Skin of body (tissue), 2 donors: ENCODE data around the gene BMAL1. TPM values are rescaled to one million over a fixed set of nuclear protein-coding genes. Genes with fewer than 3 reads are reported as not detected.

ENCODE experiments used
- DNase-seq: peaks from one replicate; lab custom pipeline; 2025; lab: John Stamatoyannopoulos, UW
- total RNA-seq: library from RNA; depleted of rRNA; stranded (reverse); fragments of >200 nt; gene quantifications from one replicate; pipeline ENCODE4 v1.2.3, GENCODE V29; 2014

The BMAL1 gene
- total RNA-seq, 1 donor from 2014 or later: 23.0 TPM

- no peak for DNase-seq
Observed at GRCh38 chr11:13290221-13290980, 12.8 kb downstream of the BMAL1 start.

- no peak for DNase-seq
Observed at GRCh38 chr11:13291361-13291760, 13.8 kb downstream of the BMAL1 start.

- DNase-seq: no peak
Observed at GRCh38 chr11:13291800-13292199, 14.2 kb downstream of the BMAL1 start.

GRCh38 chr11:13292970-13293369 lies 15.4 kb downstream of the BMAL1 start:
- DNase-seq: no peak

GRCh38 chr11:13294178-13294577 lies 16.6 kb downstream of the BMAL1 start:
- DNase-seq: no peak

- no peak for DNase-seq
Observed at GRCh38 chr11:13294771-13295579, 17.4 kb downstream of the BMAL1 start.

- no peak for DNase-seq
Observed at GRCh38 chr11:13297308-13297916, 19.8 kb downstream of the BMAL1 start.

- DNase-seq: no peak
Observed at GRCh38 chr11:13297917-13298356, 20.3 kb downstream of the BMAL1 start.

- no peak for DNase-seq
Observed at GRCh38 chr11:13298765-13299164, 21.2 kb downstream of the BMAL1 start.

- no peak for DNase-seq
Observed at GRCh38 chr11:13301522-13301921, 23.9 kb downstream of the BMAL1 start.

GRCh38 chr11:13302420-13302958 lies 24.9 kb downstream of the BMAL1 start:
- DNase-seq: no peak

- no peak for DNase-seq
Observed at GRCh38 chr11:13303668-13304649, 26.4 kb downstream of the BMAL1 start.

- no peak for DNase-seq
Observed at GRCh38 chr11:13304655-13305335, 27.2 kb downstream of the BMAL1 start.

GRCh38 chr11:13308704-13309103 lies 31.1 kb downstream of the BMAL1 start:
- DNase-seq: no peak

- no peak for DNase-seq
Observed at GRCh38 chr11:13309156-13309555, 31.6 kb downstream of the BMAL1 start.

- DNase-seq: no peak
Observed at GRCh38 chr11:13310443-13310842, 32.9 kb downstream of the BMAL1 start.

- DNase-seq: no peak
Observed at GRCh38 chr11:13311570-13311969, 34.0 kb downstream of the BMAL1 start.

- DNase-seq: no peak
Observed at GRCh38 chr11:13313005-13313819, 35.6 kb downstream of the BMAL1 start.

- DNase-seq: no peak
Observed at GRCh38 chr11:13314676-13315394, 37.2 kb downstream of the BMAL1 start.
